Astrocyte (in vitro differentiated cells and primary cell): ENCODE data around the gene RDH16. TPM values are rescaled to one million over a fixed set of nuclear protein-coding genes. Genes with fewer than 3 reads are reported as not detected.
A peak's percentile ranks its signal among the peaks of the same experiment; 100 is the strongest.

ENCODE experiments used
- DNase-seq: peaks from one replicate; pipeline ENCODE4 v3.0.0-alpha.2; 2010; ENCODE audit warnings: low read depth
- FAIRE-seq: peaks from 2 replicates; lab custom pipeline; 2011; peaks lifted over from hg19 to GRCh38; lab: Jason Lieb, UNC
- H2AFZ ChIP-seq: 2 replicates; pipeline ENCODE4 v1.6.0; 2012; ENCODE audit warnings: low read depth, low read length, inconsistent platforms
- H3K27ac ChIP-seq: 2 replicates; pipeline ENCODE4 v1.5.1; 2011; ENCODE audit warnings: low read depth, low read length, inconsistent platforms
- H3K27me3 ChIP-seq: 2 replicates; pipeline ENCODE4 v1.6.0; 2011; ENCODE audit warnings: low read length, inconsistent platforms; ENCODE audit not compliant: insufficient read depth
- H3K36me3 ChIP-seq: 2 replicates; pipeline ENCODE4 v1.5.1; 2011; ENCODE audit warnings: low read length, inconsistent platforms; ENCODE audit not compliant: insufficient read depth
- H3K4me1 ChIP-seq: 2 replicates; pipeline ENCODE4 v1.5.1; 2011; ENCODE audit warnings: low read length, inconsistent platforms; ENCODE audit not compliant: insufficient read depth
- H3K4me2 ChIP-seq: 2 replicates; pipeline ENCODE4 v1.6.0; 2012; ENCODE audit warnings: low read length, inconsistent platforms
- H3K4me3 ChIP-seq: 2 replicates; pipeline ENCODE4 v1.5.1; 2011; ENCODE audit warnings: low read depth, mild to moderate bottlenecking, low read length, inconsistent platforms; ENCODE audit not compliant: insufficient read depth
- H3K79me2 ChIP-seq: 2 replicates; pipeline ENCODE4 v1.6.0; 2012; ENCODE audit warnings: mild to moderate bottlenecking, low read length, inconsistent platforms; ENCODE audit not compliant: insufficient read depth
- H3K9ac ChIP-seq: 2 replicates; pipeline ENCODE4 v1.6.0; 2012; ENCODE audit warnings: mild to moderate bottlenecking, low read length, inconsistent platforms
- H3K9me3 ChIP-seq: 2 replicates; pipeline ENCODE4 v1.5.1; 2012; ENCODE audit warnings: low read depth, mild to moderate bottlenecking, low read length, inconsistent platforms; ENCODE audit not compliant: insufficient read depth
- H4K20me1 ChIP-seq: 2 replicates; pipeline ENCODE4 v1.6.0; 2012; ENCODE audit warnings: low read length, inconsistent platforms; ENCODE audit not compliant: insufficient read depth
- H3K27ac Mint-ChIP-seq: one replicate; pipeline ENCODE4 v1.8.0; 2021; ENCODE audit warnings: mild to moderate bottlenecking, mixed read lengths; ENCODE audit not compliant: unreplicated experiment
- H3K27me3 Mint-ChIP-seq: one replicate; pipeline ENCODE4 v1.8.0; 2021; ENCODE audit warnings: low read depth, mixed read lengths; ENCODE audit not compliant: unreplicated experiment
- H3K36me3 Mint-ChIP-seq: one replicate; pipeline ENCODE4 v1.8.0; 2021; ENCODE audit warnings: low read depth, mixed read lengths; ENCODE audit not compliant: unreplicated experiment
- H3K4me1 Mint-ChIP-seq: one replicate; pipeline ENCODE4 v1.8.0; 2021; ENCODE audit warnings: low read depth, mixed read lengths; ENCODE audit not compliant: unreplicated experiment
- H3K4me3 Mint-ChIP-seq: one replicate; pipeline ENCODE4 v1.8.0; 2021; ENCODE audit warnings: mild to moderate bottlenecking, moderate library complexity, mixed read lengths; ENCODE audit not compliant: unreplicated experiment
- H3K9me3 Mint-ChIP-seq: one replicate; pipeline ENCODE4 v1.8.0; 2021; ENCODE audit warnings: mild to moderate bottlenecking, mixed read lengths; ENCODE audit not compliant: unreplicated experiment
- CTCF ChIP-seq: IDR thresholded peaks from 2 replicates; pipeline ENCODE4 v1.5.1; 2011; ENCODE audit warnings: low read depth, mild to moderate bottlenecking, inconsistent platforms, low read length, moderate library complexity; ENCODE audit not compliant: insufficient read depth
- EZH2 ChIP-seq: IDR thresholded peaks from 2 replicates; pipeline ENCODE4 v1.6.1; 2012; ENCODE audit warnings: mild to moderate bottlenecking, low read length, inconsistent platforms; ENCODE audit not compliant: insufficient read depth
- total RNA-seq: library from RNA; stranded (reverse); gene quantifications from 2 replicates; pipeline ENCODE4 v1.2.1, GENCODE V29; 2021

Gene RDH16
- total RNA-seq, 1 donor from 2014 or later = 0.32 TPM

- no peak overlapping the region for H3K9ac ChIP-seq
- H3K79me2 ChIP-seq = no peaks in the 10 kb centered on the region
- DNase-seq (no peak), FAIRE-seq (no peak)
- H3K27me3 Mint-ChIP-seq = no peaks in the 10 kb centered on the region
- H3K27ac ChIP-seq = no peak overlapping the region
- no peak for TF ChIP-seq EZH2
- TF ChIP-seq CTCF = no peak
- H4K20me1 ChIP-seq = no peaks in the 10 kb centered on the region
- H3K36me3 Mint-ChIP-seq = peaks cover 4% of the 10 kb centered on the region
- peak overlapping the region; percentile 20 for H3K4me3 Mint-ChIP-seq
- no peaks in the 10 kb centered on the region for H3K9me3 Mint-ChIP-seq
- H3K4me1 ChIP-seq = peaks cover 3% of the 10 kb centered on the region
- H3K27me3 ChIP-seq = peaks cover 2% of the 10 kb centered on the region
- H3K4me1 Mint-ChIP-seq = peaks cover 23% of the 10 kb centered on the region
- H3K27ac Mint-ChIP-seq = no peak overlapping the region
- H3K4me3 ChIP-seq = no peak overlapping the region
- H3K9me3 ChIP-seq = no peaks in the 10 kb centered on the region
- no peaks in the 10 kb centered on the region for H3K36me3 ChIP-seq
- H3K4me2 ChIP-seq = no peak overlapping the region
- H2AFZ ChIP-seq = no peak overlapping the region
Measured at GRCh38 chr12:56990648-56991318, 33.4 kb upstream of the RDH16 start.

DNA sequence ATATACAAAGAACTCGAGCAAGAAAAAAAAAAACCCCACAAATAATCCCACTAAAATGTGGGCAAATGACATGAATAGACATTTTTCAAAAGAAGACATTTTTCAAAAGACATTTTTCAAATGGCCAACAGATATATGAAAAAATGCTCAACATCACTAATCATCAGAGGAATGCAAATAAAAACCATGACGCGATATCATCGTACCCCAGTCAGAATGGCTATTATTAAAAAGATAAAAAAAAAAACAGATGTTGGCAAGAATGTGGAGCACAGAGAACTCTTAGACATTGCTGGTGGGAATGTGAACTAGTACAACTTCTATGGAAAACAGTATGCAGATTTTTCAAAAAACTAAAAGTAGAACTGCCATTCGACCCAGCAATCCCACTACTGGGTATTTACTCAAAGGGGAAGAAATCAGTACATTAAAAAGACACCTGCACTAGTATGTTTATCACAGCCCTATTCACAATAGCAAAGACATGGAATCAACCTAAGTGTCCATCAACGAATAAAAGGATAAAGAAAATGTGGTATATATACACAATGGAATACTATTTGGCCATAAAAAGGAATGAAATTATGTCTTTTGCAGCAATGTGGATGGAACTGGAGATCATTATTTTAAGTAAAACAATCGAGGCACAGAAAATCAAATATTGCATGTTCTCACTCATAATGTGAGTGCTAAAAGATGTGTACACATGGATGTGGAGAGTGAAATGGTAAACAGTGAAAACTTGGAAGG is 32.6 kb upstream of the RDH16 start:
- Mint-ChIP-seq H3K9me3 (no peaks in the 10 kb centered on the region), H3K4me3 (no peak overlapping the region), H3K27ac (no peak overlapping the region), H3K36me3 (peaks cover 4% of the 10 kb centered on the region), H3K4me1 (peaks cover 25% of the 10 kb centered on the region), H3K27me3 (no peaks in the 10 kb centered on the region)
- H3K36me3 ChIP-seq = no peaks in the 10 kb centered on the region
- DNase-seq (no peak), FAIRE-seq (no peak)
- no peak overlapping the region for H3K9ac ChIP-seq
- H3K9me3 ChIP-seq = no peaks in the 10 kb centered on the region
- TF ChIP-seq EZH2 (no peak), CTCF (no peak)
- H3K4me1 ChIP-seq = peaks cover 3% of the 10 kb centered on the region
- no peak overlapping the region for H2AFZ ChIP-seq
- no peaks in the 10 kb centered on the region for H3K79me2 ChIP-seq
- H3K4me3 ChIP-seq = no peak overlapping the region
- no peaks in the 10 kb centered on the region for H4K20me1 ChIP-seq
- H3K27ac ChIP-seq = no peak overlapping the region
- H3K4me2 ChIP-seq = no peak overlapping the region
- peaks cover 2% of the 10 kb centered on the region for H3K27me3 ChIP-seq
